HG02938 (cell line): ENCODE measurements around the gene GSTK1.
A peak's percentile ranks its signal among the peaks of the same experiment; 100 is the strongest.
"Not testable (repeated sequence)": the region's sequence is repeated elsewhere in the genome, so short reads cannot be mapped to it uniquely, and the experiment has no call there.

Experiments
- ATAC-seq: cut with Tn5 transposase; IDR thresholded peaks from one replicate; pipeline ENCODE4 v1.9.1; 2021; ENCODE audit warnings: mild to moderate bottlenecking, moderate library complexity; ENCODE audit not compliant: unreplicated experiment

The GSTK1 gene

GRCh38 chr7:143265017-143265693 lies 1.9 kb downstream of the GSTK1 start:
- no peak for ATAC-seq

GRCh38 chr7:143269251-143269650 lies 6.0 kb downstream of the GSTK1 start:
- ATAC-seq: no peak

GRCh38 chr7:143271240-143271639 lies 8.0 kb downstream of the GSTK1 start:
- ATAC-seq: no peak

GRCh38 chr7:143272871-143273270 lies 9.6 kb downstream of the GSTK1 start:
- ATAC-seq: no peak

- no peak for ATAC-seq
These were observed 16.2 kb downstream of the GSTK1 start for GRCh38 chr7:143279186-143280098.

GRCh38 chr7:143280160-143280559 lies 16.9 kb downstream of the GSTK1 start:
- no peak for ATAC-seq

- no peak for ATAC-seq
These were observed 17.3 kb downstream of the GSTK1 start for GRCh38 chr7:143280566-143280965.

- no peak for ATAC-seq
These were observed 18.3 kb downstream of the GSTK1 start for GRCh38 chr7:143281529-143281928.

- no peak for ATAC-seq
These were observed 18.9 kb downstream of the GSTK1 start for GRCh38 chr7:143282124-143282523.

- ATAC-seq: no peak
These were observed 20.1 kb downstream of the GSTK1 start for GRCh38 chr7:143283381-143283780.

GRCh38 chr7:143284591-143285469 lies 21.6 kb downstream of the GSTK1 start, which contains the start of gene TMEM139:
Gene TMEM139, plus strand, starts transcription at chr7:143284958. Its CDS starts 1,000 bp downstream, at chr7:143285958.
- no peak for ATAC-seq

- no peak for ATAC-seq
These were observed 22.2 kb downstream of the GSTK1 start for GRCh38 chr7:143285470-143285778.

GRCh38 chr7:143285806-143286521 lies 22.7 kb downstream of the GSTK1 start:
- ATAC-seq: no peak

GRCh38 chr7:143286522-143286890 lies 23.3 kb downstream of the GSTK1 start:
- ATAC-seq: no peak

GRCh38 chr7:143287339-143287934 lies 24.2 kb downstream of the GSTK1 start:
- no peak for ATAC-seq

- peak; percentile 81 for ATAC-seq
These were observed 24.9 kb downstream of the GSTK1 start, which contains the start of gene CASP2 for GRCh38 chr7:143287935-143288826. Gene CASP2, plus strand, starts transcription at chr7:143288351. Its CDS starts 105 bp downstream, at chr7:143288456.

- ATAC-seq: peak; percentile 6
These were observed 25.6 kb downstream of the GSTK1 start for GRCh38 chr7:143288836-143289235.

GRCh38 chr7:143289421-143289820 lies 26.2 kb downstream of the GSTK1 start:
- ATAC-seq: no peak

GRCh38 chr7:143289888-143290287 lies 26.6 kb downstream of the GSTK1 start:
- not testable (repeated sequence) for ATAC-seq
